ENCODE data around the gene UBTD1.
"Not testable (repeated sequence)": the region's sequence is repeated elsewhere in the genome, so short reads cannot be mapped to it uniquely, and the experiment has no call there.

The UBTD1 gene

DNA sequence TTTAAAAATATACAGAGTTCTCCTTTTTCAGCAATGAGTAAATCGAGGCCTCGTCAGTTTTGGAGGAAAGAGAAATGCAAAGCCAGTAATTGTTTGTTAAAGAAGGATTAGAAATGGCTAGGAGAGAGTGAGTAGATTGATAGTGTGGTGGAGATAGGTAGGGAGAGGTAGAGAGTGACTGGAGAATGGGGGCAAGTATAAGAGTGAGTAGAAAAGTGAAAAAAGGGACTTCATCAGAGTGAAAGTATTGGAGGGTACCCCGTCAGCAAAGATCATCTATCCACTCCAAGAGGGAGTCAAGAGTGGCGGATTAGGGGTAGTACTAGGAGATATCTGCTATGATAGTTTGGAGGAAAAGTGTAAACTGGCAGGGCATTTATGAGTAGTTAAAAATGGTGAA, 64.6 kb downstream of the UBTD1 start:
- DNase-seq (ENCODE audit: low spot score) = no peak

DNA sequence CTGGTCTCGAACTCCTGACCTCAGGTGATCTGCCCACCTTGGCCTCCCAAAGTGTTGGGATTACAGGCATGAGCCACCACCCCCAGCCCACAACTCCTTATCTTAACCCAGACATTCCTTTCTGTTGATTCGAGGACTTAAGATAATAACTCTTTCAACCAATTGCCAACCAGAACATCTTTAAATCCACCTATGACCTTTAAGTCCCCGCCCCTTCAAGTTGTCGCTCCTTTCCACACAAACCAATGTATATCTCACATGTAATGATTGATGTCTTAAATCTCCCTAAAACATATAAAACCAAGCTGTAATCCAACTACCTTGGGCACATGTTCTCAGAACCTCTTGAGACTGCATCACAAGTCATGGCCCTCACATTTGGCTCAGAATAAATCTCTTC, 66.1 kb downstream of the UBTD1 start:
- DNase-seq (ENCODE audit: low spot score) = no peak

DNA sequence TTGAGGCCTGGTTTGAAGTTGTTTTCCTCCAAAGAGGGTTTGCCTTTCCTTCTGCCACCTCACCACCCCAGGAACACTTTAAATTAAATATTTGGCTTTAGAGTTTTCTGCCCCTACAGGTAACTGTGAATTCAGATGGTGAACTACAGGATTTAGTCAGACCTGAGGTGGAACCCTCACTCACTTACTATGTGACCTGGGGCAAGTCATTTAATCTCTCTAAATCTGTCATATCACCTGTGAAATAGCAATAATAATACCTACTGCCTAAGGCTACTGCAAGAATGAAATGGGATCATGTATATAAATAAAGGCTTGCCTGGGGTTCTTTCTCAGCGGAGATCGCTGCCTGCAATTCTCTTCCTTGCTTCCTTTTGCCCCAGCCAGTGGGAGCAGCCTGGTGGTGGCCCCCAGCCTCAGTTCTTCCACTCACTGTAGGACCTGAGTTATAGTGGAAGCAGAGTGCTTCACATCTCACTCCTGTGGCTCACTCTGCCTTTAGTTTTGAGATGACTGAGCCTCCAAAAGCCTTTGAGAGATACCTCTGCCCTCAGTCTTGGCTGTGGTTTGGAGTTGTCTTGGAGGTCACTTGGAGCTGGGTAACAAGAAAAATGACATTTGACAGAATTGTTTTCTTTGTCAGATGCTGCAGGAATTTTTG, 67.7 kb downstream of the UBTD1 start:
- DNase-seq (ENCODE audit: low spot score) = no peak

DNA sequence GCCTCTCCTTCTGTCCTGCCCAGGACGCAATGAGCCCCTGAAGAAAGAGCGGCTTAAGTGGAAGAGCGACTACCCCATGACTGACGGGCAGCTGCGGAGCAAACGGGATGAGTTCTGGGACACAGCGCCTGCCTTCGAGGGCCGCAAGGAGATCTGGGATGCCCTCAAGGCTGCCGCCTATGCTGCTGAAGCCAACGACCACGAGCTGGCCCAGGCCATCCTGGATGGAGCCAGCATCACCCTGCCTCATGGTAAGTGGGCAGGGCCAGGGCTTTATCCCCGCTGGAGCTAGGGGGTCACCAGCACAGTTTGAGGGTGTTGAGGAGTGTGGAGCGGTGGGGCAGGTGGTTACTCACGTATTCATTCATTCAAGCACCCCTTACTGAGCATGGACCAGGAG, 69.2 kb downstream of the UBTD1 start:
- DNase-seq (ENCODE audit: low spot score) = no peak

DNA sequence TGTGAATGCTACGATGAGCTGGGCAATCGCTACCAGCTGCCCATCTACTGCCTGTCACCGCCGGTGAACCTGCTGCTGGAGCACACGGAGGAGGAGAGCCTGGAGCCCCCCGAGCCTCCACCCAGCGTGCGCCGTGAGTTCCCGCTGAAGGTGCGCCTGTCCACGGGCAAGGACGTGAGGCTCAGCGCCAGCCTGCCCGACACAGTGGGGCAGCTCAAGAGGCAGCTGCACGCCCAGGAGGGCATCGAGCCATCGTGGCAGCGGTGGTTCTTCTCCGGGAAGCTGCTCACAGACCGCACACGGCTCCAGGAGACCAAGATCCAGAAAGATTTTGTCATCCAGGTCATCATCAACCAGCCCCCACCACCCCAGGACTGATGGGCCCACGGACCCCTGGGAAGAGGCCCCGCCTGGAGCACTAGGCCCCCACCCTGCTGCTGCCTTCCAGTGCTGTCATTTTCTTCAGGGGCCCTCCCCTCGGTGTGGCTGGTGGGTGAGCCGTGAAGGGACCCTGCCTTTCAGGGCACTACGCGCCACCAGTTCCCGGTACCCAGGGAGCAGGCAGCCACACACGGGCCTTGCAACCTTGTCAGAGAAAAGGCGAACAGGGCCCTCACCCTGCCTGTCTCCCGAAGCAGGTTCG, 71.5 kb downstream of the UBTD1 start:
- no peak for DNase-seq (ENCODE audit: low spot score)

DNA sequence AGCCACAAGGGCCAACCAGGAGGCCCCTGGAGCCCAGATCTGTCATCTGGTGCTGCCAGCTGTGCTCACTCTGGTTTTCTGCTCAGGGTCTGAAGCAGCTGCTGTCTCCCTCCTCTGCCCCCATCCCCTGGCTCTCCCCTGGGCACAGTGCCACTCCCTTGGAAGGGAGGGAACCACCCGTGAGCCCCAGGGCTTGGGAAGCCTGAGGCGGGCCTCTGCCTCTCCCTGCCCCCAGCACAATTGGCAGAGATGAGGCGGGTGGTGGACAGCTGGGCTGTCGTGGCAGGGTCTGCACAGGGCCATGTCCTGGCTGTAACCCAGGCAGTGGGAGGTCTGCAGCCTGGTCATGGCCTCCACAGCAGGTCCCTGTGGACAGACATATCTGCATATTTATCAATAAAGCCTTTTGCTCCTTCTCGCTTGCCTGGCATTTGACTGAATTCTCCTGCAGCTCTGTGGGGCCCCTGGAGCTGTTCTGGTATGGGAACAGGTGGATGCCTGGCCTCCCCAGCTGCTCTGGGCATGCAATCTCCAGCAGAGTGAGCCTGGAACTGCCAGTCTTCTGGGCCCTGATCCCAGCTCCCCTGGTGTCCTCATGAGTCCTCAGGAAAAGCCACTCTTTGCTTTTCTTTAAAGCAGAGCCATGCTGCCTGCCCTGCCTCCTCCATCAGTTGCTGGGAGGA, 72.2 kb downstream of the UBTD1 start:
- DNase-seq (ENCODE audit: low spot score) = no peak

DNA sequence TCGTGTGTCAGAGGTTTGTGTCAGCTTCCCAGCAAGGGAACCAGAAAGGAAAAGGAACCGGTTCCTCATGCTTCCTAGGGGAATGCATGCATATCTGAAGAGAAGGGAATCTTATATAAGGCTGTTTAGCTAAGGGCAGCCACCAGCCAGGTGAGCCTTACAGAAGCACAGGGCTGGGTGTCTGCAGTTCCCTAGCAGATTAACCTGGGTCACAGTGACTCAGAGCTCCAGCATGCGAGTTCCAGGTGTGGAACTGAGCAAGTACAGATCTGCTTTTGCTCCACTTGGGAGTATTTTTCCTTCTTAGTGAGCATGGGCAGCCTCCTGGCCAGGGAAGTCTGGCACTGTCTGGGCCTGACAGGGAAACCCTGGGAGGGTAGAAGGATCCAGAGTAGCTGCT, 72.9 kb downstream of the UBTD1 start:
- no peak for DNase-seq (ENCODE audit: low spot score)

DNA sequence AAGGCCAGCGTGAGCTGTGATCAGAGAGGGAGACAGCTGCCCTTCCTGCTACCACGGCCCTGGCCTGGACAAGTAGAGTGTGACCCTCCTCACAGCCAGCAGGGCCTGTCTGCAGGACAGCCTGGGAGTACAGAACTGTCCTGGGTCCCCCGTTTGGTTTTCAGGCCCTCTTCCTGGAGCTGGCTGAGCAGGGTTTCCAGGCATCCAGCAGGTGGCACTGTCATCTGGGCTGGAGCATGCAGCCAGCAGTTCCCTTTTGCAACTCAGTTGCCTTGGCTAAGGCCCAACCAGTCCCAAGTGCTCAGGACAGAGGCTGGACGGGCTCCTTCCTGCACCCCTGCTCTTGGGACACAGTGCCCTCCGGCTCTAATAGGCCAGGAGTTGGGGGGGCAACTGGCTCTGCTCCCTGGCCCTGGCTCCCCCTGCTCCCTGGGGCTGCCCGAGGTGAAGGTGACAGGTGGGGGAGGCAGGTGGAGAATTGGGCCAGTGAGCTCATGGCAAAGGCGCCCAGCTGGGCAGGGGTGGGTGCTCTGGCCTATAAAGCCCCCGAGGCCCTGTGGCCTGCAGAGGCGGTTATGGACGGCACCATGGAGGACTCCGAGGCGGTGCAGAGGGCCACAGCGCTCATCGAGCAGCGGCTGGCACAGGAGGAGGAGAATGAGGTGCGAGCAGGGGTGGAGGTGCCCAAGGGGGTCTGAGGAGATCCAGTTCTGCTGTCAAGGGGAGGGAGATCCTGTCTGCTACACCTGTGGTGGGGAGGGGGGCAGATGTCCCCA, 73.7 kb downstream of the UBTD1 start, which contains the start of gene ANKRD2:
TSS of gene ANKRD2 (plus strand) at position 566 of the 776 bp plus-strand sequence. CDS start at position 576, 10 bp downstream.
- peak; percentile 77 for DNase-seq (ENCODE audit: low spot score)

DNA sequence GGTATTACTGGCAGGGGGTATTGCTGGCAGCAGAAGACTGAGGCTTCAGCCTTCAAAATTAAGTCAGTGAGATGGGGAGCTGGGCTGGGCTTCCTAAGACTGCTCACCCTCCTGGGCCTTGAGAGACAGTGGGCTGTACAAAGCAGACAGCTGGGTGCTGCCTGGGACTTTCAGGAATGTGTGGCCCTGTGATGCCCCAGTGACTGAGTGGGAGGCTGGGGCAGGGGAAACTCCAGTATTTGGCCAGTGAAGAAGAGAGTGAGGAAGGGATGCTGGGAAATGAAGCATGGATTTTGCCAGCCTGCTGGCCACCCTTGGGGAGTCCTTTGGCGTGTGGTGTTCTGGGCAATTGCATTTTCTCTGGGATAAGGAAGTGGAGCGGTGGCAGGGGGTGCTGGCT, 74.3 kb downstream of the UBTD1 start:
- DNase-seq (ENCODE audit: low spot score) = no peak

DNA sequence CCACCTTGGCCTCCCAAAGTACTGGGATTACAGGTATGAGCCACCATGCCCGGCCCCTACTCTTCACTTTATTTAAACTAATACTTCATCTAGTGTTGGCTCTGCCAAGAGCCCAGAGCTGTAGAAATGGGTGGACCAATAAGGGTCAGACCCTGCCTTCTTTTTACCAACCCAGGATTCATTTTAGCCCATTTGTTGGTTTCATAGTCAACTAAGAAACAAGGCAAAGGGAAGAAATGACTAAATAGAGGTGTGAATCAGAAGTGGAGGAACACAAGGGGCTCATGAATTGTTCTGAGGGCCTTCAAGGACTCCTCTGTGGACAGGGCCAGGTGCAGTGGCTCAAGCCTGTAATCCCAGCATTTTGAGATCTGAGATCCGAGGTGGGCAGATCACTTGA, 74.9 kb downstream of the UBTD1 start:
- DNase-seq (ENCODE audit: low spot score) = no peak

DNA sequence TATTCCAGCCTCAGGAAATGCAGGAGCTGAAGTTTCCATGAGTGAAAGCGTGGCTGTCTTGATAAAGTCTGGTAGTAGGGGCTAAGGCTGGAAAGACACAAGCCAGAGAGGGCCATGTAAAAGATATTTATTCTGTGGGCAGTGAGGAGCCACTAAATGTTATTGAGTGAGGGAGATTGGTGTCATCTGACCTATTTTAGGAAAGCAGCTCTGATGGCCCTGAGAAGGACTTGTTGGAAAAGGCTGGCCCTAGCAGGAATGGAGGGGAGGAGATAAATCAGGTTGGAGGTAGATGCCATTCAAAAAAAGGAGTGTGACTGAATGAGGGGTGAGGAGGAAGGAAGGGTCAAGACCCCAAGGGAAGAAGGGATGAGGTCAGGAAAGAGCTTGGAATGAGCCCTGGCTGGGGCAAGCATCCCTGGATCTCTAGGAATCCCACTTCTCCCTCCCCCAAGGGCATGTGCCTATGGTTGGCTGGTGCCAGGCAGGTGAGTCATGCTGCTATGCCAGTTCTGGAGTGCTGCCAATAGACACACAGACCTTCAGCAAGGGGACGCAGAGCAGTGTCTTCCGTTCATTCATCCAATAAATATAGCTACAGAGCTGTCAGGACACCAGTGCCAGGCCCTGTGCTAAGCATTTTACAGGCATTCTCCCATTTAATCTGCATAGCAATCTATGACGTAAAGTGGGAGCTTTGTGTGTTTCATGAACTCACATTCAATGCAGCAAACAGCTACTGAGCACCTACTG, 75.8 kb downstream of the UBTD1 start:
- DNase-seq (ENCODE audit: low spot score) = no peak

DNA sequence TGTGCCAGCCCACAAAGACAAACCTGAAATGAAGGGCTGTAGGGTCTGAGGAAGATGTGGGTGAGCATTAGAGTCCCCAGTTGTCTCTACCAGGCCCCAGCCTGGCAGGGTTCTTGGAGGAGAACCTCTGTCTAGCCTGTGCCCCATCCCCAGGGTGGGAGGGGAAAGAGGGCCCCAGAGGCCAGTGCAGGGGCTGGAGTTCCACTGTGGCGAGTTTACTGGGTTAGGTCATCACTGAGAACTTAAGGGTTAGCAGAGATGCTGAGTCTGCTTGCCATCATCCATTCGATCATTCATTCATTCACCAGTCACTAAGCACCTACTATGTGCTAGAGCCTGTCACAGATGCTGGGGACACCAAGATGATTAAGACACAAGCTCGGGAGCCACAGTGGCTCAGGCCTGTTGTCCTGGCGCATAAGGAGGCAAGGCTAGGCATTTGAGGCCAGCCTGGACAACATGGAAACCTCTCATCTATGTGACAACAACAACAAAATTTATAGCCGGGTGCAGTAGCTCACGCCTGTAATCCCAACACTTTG, 76.5 kb downstream of the UBTD1 start:
- no peak for DNase-seq (ENCODE audit: low spot score)

DNA sequence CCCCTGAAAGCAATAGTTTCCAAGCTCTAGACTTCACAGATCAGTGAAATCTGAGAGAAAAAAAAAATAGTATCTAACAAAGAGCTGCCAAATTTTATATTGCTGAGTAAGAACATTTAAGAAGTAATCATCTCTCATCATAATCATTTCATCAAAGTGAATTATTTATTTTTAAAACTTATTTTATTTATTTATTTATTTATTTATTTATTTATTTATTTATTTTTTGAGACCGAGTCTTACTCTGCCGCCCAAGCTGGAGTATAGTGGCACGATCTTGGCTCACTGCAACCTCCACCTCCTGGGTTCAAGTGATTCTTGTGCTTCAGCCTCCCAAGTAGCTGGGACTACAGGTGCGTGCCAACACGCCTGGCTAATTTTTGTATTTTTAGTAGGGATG, 77.8 kb downstream of the UBTD1 start:
- DNase-seq (ENCODE audit: low spot score) = not testable (repeated sequence)

DNA sequence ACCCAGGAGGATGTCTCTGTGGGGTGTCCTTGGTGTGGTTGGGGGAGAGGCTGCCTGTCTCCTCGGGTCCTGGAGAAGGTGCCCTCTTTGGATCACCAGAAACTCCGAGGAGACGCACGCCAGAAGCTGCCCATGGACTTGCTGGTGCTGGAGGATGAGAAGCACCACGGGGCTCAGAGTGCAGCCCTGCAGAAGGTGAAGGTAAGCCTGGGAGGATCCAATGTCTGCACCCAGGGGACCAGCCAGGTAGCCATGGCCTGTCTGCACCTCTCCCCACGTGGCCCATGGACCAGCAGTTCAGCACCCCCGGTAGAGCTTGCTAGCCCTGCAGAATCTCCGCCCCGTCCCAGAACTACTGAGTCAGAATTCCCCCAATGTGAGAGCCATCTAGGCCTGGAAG, 79.0 kb downstream of the UBTD1 start:
- no peak for DNase-seq (ENCODE audit: low spot score)

DNA sequence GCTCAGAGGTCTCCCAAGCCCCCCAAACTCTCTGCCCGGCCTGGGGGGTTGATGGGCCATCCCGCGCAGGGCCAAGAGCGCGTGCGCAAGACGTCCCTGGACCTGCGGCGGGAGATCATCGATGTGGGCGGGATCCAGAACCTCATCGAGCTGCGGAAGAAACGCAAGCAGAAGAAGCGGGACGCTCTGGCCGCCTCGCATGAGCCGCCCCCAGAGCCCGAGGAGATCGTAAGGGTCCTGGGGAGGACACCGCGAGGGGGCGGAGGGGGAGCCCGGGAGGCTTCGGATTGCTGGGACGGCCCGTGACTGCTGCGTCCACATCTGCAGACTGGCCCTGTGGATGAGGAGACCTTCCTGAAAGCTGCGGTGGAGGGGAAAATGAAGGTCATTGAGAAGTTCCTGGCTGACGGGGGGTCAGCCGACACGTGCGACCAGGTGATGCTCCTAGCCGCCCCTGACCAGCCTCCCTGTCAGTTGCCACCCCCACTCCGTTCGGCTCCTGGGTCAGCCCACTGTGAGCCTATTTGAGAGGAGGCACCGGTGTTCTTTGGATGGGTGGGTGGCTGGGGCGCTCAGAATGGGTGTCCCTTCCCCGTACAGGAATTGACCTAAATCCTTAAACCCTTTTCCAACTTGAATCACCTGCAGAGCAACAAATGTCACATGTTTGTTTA, 79.6 kb downstream of the UBTD1 start:
- no peak for DNase-seq (ENCODE audit: low spot score)

DNA sequence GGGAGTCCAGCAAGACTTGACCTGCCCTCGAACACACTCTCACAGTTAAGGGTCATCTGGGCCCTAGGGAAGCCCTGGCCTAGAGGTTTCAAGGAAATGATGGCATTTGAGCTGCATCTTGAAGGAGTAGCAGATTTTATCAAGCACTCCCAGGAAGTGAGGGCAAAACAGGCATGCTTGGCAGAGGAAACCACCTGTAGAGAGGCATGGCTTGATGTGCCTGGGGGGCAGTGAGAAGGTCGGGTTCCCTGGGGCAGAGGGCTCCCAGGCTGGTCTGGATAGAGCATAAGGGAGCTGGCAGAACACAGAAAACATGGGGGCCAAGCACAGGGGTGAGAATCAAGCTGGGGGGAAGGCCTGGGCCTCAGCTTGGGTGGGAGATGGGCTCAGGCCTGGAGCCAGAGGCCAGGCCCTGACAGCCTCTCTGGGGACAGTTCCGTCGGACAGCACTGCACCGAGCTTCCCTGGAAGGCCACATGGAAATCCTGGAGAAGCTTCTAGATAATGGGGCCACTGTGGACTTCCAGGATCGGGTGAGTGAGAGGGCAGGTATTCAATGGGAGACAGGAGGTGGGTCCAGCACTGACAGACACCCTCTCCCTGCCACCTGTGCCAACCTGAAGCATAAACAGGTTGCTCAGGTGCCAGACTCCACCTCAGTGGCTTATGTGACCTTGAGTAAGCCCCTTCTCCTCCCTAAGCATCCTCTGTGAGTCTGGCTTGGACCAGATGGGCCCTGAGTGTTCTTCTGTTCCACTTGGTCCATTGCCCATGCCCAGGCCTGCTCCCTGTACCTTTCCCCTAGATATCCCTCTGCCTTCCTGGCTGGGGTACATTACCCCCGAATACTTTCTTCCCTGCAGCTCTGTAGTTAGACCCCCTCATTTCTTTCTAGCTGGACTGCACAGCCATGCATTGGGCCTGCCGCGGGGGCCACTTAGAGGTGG, 82.0 kb downstream of the UBTD1 start:
- DNase-seq (ENCODE audit: low spot score) = no peak

DNA sequence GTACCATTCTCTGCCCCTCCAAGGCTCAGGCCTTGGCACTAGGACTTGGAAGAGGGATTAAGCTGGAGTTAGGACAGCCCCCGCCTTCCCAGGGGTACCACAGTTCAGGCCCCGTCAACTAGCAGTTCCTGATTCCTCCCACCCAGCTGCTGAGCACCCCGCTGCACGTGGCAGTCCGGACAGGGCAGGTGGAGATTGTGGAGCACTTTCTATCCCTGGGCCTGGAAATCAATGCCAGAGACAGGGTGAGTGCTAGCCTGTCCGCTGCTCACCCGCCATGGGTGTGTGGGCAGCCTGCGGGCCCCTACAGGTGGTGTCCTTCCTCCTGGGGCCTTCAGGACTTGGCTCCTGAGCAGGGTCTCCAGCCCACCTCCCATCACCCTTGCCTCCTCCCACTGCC, 83.4 kb downstream of the UBTD1 start:
- no peak for DNase-seq (ENCODE audit: low spot score)

DNA sequence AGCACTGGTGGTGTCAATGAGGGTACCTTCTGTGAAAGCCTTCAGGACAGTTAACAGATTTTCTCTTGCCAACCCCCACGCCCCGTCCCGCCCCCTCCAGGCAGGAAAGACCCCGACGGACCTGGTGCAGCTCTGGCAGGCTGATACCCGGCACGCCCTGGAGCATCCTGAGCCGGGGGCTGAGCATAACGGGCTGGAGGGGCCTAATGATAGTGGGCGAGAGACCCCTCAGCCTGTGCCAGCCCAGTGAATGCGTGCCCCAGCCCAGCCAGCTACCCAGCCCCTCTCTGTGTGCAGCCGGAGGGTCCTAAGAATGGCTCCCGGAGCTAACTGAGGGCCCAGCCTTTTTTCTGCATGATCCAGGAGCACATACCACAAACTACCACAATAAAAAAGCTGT, 84.8 kb downstream of the UBTD1 start:
- no peak for DNase-seq (ENCODE audit: low spot score)

DNA sequence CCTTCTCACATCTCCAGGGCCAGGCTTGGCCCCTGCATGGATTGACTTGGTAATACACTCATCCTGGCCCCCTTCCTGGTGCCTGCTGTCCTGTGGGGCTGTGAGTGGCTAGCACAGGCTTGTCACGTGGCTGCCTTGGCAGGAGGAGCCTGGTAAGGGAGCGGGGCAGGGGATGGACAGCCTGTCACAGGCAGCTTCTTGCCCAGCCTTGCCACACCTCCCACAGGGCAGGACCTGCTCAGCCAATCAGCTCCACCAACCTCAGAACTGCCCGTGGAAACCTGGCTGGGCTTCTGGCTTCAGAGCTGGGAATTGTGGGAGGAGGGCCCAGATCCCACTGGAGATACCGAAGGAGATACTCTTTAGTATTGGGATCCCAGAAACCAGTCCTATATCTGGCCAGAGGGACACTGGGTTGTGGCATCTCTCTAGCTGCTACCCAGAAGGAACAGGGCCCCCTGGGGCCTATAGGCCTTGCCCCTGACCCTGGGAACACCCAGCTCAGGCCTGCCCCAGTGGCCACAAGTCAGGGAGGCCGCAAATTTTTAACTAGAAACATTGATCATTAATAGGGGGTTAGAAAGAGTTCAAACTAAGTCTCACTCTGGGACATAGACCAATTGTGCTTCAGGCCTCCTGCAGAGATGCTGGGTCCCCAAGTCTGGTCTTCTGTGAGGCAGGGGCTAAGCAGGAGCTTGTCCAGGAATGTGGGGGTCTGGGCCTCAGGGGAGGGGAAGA, 85.5 kb downstream of the UBTD1 start, which contains the start of gene HOGA1:
TSS of gene HOGA1 (plus strand) at position 330 of the 738 bp plus-strand sequence. CDS start at position 645, 315 bp downstream.
- DNase-seq (ENCODE audit: low spot score) = peak; percentile 55
